Left kidney (tissue), 8 donors: ENCODE results near the gene CD63. TPM values are rescaled to one million over a fixed set of nuclear protein-coding genes. Genes with fewer than 3 reads are reported as not detected.
"Not testable (repeated sequence)": the region's sequence is repeated elsewhere in the genome, so short reads cannot be mapped to it uniquely, and the experiment has no call there.

Experiments
- DNase-seq: peaks from one replicate; pipeline ENCODE4 v3.0.0-alpha.2; 2013
- long read RNA-seq, 8 donors: transcript quantifications; one replicate each; lab custom pipeline, GENCODE V29; 2026
- polyA plus RNA-seq: library from polyadenylated mRNA; unstranded; fragments of 120-200 nt; gene quantifications from one replicate; pipeline ENCODE4 v1.2.1, GENCODE V29; 2013; ENCODE audit not compliant: insufficient read length

CD63 gene, protein sequence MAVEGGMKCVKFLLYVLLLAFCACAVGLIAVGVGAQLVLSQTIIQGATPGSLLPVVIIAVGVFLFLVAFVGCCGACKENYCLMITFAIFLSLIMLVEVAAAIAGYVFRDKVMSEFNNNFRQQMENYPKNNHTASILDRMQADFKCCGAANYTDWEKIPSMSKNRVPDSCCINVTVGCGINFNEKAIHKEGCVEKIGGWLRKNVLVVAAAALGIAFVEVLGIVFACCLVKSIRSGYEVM
- polyA plus RNA-seq: 592 TPM
- long read RNA-seq, donor 1, transcript CD63-201 (8 exons, 1,070 nt): major isoform, 246 of 406 reads
- long read RNA-seq, donor 1, transcript CD63-216 (2 exons, 230 nt): minor isoform, 30 of 406 reads
- long read RNA-seq, donor 1, transcript CD63-214 (7 exons, 949 nt): minor isoform, 50 of 406 reads
- long read RNA-seq, donor 1, transcript CD63-205 (3 exons, 499 nt): minor isoform, 14 of 406 reads
- long read RNA-seq, donor 1, partial matches to known transcripts: 38 of 406 reads
- long read RNA-seq, donor 1, other reads (novel, unspliced or antisense): 0 of 406 reads
- long read RNA-seq, donor 2, transcript CD63-214 (7 exons, 949 nt): minor isoform, 25 of 410 reads
- long read RNA-seq, donor 2, transcript CD63-201 (8 exons, 1,070 nt): major isoform, 277 of 410 reads
- long read RNA-seq, donor 2, transcript CD63-216 (2 exons, 230 nt): minor isoform, 26 of 410 reads
- long read RNA-seq, donor 2, transcript CD63-206 (5 exons, 648 nt): minor isoform, 16 of 410 reads
- long read RNA-seq, donor 2, partial matches to known transcripts: 53 of 410 reads
- long read RNA-seq, donor 2, other reads (novel, unspliced or antisense): 0 of 410 reads
- long read RNA-seq, donor 3, transcript CD63-216 (2 exons, 230 nt): minor isoform, 23 of 344 reads
- long read RNA-seq, donor 3, transcript CD63-201 (8 exons, 1,070 nt): major isoform, 216 of 344 reads
- long read RNA-seq, donor 3, transcript CD63-205 (3 exons, 499 nt): minor isoform, 20 of 344 reads
- long read RNA-seq, donor 3, transcript CD63-214 (7 exons, 949 nt): minor isoform, 37 of 344 reads
- long read RNA-seq, donor 3, partial matches to known transcripts: 33 of 344 reads
- long read RNA-seq, donor 3, other reads (novel, unspliced or antisense): 0 of 344 reads
- long read RNA-seq, donor 4, transcript CD63-216 (2 exons, 230 nt): minor isoform, 21 of 79 reads
- long read RNA-seq, donor 4, transcript CD63-201 (8 exons, 1,070 nt): major isoform, 32 of 79 reads
- long read RNA-seq, donor 4, transcript CD63-205 (3 exons, 499 nt): minor isoform, 8 of 79 reads
- long read RNA-seq, donor 4, transcript CD63-206 (5 exons, 648 nt): minor isoform, 8 of 79 reads
- long read RNA-seq, donor 4, partial matches to known transcripts: 8 of 79 reads
- long read RNA-seq, donor 4, other reads (novel, unspliced or antisense): 0 of 79 reads
- long read RNA-seq, donor 5, transcript CD63-214 (7 exons, 949 nt): minor isoform, 67 of 820 reads
- long read RNA-seq, donor 5, transcript CD63-205 (3 exons, 499 nt): minor isoform, 36 of 820 reads
- long read RNA-seq, donor 5, transcript CD63-201 (8 exons, 1,070 nt): major isoform, 526 of 820 reads
- long read RNA-seq, donor 5, transcript CD63-216 (2 exons, 230 nt): minor isoform, 49 of 820 reads
- long read RNA-seq, donor 5, partial matches to known transcripts: 93 of 820 reads
- long read RNA-seq, donor 5, other reads (novel, unspliced or antisense): 0 of 820 reads
- long read RNA-seq, donor 6, transcript CD63-201 (8 exons, 1,070 nt): major isoform, 240 of 383 reads
- long read RNA-seq, donor 6, transcript CD63-214 (7 exons, 949 nt): minor isoform, 40 of 383 reads
- long read RNA-seq, donor 6, transcript CD63-216 (2 exons, 230 nt): minor isoform, 21 of 383 reads
- long read RNA-seq, donor 6, transcript CD63-205 (3 exons, 499 nt): minor isoform, 20 of 383 reads
- long read RNA-seq, donor 6, partial matches to known transcripts: 39 of 383 reads
- long read RNA-seq, donor 6, other reads (novel, unspliced or antisense): 0 of 383 reads
- long read RNA-seq, donor 7, transcript CD63-216 (2 exons, 230 nt): minor isoform, 43 of 630 reads
- long read RNA-seq, donor 7, transcript CD63-205 (3 exons, 499 nt): minor isoform, 26 of 630 reads
- long read RNA-seq, donor 7, transcript CD63-214 (7 exons, 949 nt): minor isoform, 47 of 630 reads
- long read RNA-seq, donor 7, transcript CD63-201 (8 exons, 1,070 nt): major isoform, 402 of 630 reads
- long read RNA-seq, donor 7, partial matches to known transcripts: 80 of 630 reads
- long read RNA-seq, donor 7, other reads (novel, unspliced or antisense): 0 of 630 reads
- long read RNA-seq, donor 8, transcript CD63-201 (8 exons, 1,070 nt): major isoform, 108 of 189 reads
- long read RNA-seq, donor 8, transcript CD63-214 (7 exons, 949 nt): minor isoform, 15 of 189 reads
- long read RNA-seq, donor 8, transcript CD63-216 (2 exons, 230 nt): minor isoform, 17 of 189 reads
- long read RNA-seq, donor 8, transcript CD63-205 (3 exons, 499 nt): minor isoform, 14 of 189 reads
- long read RNA-seq, donor 8, partial matches to known transcripts: 28 of 189 reads
- long read RNA-seq, donor 8, other reads (novel, unspliced or antisense): 0 of 189 reads

DNA sequence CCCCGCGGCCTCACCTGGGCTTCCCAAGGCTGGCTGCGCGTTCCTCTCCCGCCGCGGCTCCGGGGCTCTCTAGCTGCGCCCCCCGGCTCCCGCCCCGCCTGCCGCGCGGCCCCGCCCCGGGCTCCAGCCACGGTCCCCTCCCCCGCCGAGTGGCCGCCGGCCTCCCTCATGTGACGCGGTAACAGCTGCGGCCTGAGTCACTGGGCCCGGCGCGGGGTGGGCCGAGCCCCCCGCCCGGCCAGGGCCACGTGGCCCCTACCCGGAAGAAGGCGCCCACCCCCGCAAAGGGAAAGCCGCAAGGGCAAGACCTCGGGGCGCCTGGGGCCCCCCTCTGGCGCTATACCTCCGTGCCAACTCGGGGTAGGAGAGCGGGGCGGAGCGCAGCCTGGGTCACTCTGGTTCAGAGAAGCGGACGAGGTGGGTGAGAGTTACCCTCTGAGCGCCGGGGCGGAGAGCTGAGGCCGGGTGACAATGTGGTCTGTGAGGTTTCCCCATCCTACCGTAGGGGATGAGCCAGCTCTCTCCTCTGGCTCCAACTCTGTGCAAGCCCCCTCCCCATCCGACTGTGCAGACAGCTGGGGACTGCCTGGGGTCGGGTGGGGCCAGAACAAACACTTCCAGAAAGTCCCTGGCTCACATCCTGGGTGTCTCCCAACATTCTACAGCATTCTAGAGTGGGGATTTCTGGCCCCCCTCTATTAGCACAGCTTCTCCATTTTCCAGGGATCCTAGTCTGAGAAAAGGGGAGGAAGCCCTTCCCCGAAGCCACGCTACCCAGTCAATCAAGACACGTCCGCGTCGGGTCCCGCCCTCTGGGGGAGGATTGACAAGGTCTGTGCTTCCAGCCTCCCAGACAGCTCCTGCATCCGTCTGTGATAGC, at the start of gene CD63:
CD63 (minus strand) TSS at position 71 of the 880 bp plus-strand sequence. CDS start 668 bp downstream, outside the sequence.
- peak; percentile 88 for DNase-seq

DNA sequence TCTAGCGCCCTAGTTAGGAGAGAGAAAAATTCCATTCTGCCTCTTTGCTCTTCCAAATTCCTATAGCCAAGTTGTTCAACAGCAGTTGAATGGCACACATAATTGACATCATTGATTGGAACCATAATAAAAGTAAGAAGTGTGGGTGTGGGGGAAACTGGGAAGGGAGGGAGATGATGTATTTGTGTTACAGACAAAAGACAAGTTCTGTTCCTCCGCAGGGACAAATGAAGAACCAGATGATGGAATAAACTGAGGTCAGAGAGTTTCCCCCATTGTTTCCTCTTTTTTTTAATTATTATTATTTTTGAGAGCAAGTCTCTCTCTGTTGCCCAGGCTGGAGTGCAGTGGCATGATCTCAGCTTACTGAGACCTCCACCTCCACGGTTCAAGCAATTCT, 49.0 kb upstream of the CD63 start:
- DNase-seq: no peak

DNA sequence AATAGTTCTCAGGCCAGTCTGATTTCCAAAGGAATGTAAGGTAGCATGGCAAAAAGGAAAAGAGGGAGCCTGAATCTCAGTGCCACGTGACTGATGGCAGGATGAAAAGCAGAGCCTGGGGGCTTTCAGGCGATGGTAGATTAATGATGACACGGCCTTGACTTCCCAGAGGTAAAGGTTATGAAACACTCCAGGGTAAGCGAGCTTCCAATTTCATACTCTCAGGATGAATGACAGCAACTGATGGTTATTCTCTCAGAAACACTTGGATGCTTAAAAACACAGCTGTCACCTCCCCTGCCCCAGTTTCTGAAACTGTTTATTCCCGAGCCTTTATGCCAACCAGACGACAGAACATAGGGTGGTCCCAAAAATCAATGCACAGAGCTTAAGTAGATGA, 42.9 kb upstream of the CD63 start:
- DNase-seq: no peak

DNA sequence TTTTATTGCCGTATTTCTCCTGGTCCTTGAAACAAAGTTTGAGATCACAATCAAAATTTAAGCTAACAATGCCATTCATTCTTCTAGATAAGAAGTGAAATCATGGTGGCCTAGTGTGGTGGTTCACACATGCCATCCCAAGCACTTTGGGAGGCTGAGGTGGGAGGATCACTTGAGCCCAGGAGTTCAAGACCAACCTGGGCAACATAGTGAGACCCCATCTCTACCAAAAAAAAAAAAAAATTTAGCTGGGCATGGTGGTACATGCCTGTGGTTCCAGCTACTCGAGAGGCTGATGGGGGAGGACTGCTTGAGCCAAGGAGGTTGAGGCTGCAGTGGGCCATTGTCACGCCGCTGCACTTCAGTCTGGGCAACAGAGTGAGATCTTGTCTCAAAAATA, 38.3 kb upstream of the CD63 start:
- no peak for DNase-seq

DNA sequence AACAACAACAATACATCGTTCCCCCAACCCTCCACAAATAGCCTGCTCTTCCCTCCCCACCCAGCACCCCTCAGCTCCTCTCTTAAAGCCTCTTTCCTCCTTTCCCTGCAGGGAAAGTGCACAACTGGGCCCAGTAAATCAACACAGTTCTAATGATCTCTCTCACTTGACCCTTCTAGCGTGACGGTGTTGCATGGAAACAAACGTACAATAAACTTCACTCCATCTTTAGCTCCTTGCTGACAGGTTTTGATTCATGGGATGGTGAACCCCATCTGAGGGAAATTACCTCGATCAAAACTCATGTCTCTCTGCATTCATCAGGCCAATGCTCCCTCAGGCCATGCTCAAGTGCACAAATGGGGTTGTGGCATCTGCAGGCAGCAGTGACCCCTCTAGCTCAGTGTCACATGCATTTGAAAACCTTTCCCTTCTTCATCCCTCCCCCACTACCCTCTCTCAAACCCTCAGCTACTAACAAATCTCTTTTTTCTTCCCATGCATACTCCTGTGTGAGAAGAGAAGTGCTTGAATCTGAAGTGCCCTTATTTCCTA, 37.0 kb upstream of the CD63 start:
- DNase-seq: no peak

DNA sequence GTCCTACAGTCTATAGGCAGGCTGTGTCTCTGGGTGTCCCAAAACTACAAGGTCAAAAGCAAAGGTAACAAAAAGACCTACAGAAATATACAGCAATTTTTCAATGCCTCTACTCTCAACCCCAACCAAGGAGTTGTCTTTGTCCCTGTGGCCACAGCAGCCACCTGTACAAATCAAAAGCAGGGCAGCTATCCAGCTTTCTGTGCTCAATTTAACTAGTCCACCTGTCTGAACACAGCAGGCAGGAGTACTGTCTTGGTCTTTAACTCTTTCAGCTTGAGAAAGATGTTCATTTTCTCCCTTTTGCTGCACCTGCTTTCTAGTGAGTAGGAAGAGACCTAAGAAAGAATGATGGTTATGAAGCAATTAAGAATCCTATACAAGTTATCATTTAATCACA, 33.8 kb upstream of the CD63 start:
- DNase-seq: no peak

DNA sequence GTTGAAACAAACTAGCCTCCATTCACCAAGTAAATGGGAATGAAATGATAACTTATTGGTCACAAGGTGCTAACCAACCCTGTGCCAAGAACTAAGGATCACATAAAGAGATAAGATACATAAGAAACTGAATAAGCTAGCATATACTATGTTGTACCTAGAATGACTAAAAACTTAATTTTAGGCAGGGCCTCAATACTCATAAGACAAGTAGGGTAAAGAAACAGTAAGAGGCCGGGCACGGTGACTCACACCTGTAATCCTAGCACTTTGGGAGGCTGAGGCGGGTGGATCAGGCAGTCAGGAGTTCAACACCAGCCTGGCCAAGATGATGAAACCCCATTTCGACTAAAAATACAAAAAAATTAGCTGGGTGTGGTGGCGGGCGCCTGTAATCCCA, 31.9 kb upstream of the CD63 start:
- DNase-seq: no peak

DNA sequence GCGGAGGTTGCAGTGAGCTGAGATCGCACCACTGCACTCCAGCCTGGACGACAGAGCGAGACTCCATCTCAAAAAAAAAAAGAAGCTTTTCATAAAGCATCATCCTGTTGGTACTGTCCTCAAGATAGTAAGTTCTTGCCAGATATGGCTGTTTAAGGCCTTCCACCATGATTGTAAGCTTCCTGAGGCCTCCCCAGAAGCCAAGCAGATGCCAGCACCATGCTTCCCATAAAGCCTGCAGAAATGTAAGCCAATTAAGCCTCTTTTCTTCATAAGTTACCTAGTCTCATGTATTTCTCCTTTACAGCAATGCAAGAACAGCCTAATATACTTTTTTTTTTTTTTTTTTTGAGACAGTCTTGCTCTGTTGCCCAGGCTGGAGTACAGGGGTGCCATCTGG, 29.8 kb upstream of the CD63 start:
- not testable (repeated sequence) for DNase-seq

DNA sequence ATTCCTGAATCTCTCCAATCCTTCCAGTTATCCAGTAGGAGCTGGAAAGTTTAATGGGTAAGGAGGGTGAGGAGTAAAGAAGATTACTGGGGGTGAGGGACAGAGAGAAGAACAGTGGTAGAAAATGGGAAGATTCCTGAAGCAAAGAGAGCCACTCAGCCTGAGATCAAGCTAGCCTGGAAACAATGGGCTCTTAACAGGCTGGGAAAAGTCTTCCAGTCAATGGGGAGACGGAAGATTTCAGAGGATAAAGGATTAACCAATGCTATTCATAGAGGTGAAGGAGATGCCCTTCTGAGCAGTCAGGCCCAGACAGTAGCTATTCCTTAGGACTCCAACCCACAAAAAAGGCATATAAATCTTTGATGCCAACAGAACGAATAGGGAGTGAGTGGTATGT, 28.9 kb upstream of the CD63 start:
- no peak for DNase-seq

DNA sequence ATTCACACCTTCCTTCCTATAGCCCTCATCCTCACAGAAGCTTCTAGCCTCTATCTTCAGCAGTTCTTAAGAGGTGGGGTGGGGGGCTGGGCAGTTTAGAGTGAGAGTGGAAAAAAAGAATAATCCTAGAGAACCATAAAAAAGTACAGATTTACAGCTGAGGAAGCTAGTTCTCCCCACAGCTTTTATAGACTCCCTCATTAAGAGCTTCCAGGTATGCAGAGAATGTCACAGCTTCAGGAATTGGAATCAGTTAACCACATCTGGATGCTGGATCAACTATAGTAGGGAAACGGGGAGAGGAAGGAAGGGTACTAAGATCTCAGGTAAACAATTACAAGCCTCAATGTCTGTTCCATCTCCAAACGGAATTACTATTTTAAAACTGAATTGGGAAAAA, 26.4 kb upstream of the CD63 start:
- no peak for DNase-seq

DNA sequence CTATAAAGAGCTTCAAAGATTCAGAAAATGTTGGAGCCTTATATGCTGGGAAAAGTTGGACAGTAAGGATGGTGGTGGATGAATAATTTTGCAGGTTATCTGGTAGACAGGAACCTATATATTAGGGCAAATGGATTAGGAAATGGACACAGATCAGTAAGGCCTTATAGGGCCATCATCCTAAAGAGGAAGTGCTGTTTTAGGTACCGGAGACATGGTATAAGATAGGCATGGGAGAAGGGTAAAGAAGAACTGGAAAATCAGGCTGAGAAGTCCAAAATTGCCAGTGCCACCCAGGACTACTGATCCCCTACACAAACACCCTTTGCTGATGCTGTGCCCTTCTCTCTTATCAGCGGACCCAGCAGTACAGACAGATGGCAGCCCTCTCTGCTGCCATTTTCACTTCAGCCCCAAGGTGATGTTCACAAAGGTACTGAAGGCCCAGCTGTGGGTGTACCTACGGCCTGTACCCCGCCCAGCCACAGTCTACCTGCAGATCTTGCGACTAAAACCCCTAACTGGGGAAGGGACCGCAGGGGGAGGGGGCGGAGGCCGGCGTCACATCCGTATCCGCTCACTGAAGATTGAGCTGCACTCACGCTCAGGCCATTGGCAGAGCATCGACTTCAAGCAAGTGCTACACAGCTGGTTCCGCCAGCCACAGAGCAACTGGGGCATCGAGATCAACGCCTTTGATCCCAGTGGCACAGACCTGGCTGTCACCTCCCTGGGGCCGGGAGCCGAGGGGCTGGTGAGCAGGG, 19.6 kb upstream of the CD63 start:
- no peak for DNase-seq

DNA sequence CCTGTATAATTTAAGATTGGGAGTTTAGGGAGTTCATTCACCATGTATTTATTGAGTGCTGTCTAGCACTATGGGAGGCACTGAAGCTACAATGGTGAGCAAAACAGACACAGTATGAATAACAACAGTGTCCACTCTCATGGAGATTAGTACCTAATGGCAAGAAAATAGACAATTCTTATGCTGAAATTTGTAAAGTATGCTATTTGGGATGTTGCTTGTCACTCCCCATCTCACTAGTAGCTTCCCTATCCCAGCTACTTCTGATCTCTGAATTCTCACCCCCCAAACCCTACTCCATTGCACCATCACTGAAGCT, 18.1 kb upstream of the CD63 start:
- no peak for DNase-seq

DNA sequence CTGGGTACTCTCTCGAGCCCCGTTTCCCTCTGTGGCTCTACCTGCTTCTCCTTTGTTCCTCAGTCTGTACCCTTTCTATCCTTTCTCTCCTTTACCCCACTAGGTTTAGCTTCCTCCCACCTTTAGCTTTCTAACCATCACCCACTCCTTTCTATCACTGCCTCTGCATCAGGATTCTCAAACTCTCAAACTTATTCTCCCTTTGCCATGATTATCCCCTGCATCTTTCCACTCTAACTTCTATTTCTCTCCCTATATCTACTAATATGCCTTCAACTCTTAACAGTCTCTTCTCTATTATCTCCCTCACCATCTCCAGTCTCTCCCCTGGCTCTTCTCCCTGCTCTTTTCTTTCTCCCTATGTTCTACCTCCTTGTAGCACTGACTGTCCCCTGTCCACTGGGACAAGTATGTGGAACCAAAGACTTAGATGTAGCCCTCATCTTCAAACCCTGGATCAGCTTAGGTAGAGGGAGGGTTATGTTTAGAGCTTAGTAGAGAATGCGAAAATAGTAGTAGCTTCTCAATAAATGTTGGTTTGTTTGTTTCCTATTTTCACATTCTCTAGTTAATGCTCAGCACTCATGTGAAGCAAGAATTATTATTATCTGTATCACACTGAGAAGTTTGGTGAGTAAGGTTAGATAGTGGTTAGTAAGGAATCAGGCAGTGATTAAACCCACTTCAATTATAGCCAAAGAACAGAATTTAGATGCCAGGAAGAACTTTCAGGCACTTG, 17.5 kb upstream of the CD63 start:
- DNase-seq: no peak

DNA sequence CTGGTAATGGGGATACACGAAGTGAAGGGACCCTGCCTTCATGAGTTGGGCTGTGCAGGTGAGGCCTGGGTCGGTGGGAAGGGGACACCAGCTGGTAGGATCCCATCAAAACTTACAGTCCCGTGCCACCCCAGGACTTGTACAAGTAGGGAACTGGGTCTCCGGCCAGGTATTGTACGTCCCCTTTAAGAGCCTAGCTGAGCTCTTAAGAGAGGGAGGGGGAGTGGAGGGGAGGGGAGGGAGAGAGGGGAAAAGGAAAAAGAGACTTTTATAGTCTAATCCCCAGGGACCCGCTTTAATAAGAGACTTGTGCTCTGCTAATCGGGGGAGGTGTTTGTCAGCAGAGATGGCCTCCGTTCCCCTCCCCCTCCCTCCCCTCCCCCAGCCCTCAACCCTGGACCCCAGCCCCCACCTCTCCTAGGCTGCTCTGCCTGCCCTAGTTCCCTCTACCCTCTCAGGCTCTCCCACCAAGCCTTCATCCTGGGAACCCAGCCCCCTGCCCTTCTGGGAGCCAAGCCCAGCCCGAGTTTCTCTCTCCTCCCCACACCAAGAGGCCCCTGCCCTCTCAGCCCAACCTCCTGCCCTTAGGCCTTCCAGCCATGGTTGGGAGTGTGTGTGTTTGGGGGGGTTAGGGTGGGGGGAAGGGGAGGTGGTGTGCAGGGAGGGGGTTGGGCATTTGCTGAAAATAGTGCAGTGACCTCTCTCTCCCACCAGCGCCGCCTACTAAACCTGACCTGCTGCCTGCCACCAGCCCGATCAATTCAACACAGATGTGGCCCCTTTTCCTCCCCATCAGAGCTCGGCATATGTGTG, 16.8 kb upstream of the CD63 start:
- DNase-seq: peak; percentile 84

DNA sequence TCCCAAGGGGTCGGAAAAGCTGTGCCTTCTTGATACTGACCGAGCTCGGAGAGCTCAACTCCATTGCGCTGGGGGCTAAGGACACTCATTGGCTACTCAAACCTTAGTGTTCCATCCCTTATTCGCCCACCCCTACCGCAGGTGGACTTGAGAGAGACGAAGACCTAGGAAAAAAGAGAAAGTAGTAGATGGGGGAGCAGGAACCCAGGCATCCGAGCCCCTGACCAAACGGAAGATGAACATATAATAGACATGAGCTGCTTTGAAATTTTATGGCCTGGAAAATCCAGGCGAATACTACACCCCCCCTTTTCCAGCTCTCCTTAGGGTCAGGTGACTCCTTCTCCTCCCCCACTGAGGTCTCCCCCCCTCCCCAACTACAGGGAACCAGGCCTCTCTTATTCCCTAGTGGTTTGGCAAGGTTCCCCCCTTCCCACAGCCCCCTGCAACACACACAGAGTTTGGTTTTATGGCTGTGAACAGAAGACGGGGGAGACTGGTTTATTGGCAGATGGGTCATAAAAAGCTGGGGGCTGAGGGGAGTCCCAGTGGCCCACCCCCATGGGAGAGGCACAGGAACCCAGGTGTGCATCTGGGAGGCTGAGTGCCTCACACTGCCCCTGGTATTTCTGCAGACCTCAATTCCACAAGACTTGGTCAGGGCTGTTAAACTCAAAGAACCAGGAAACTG, 15.7 kb upstream of the CD63 start:
- DNase-seq: no peak
